HepG2 (cell line): Measurements from ENCODE around the gene DCUN1D3. TPM values are rescaled to one million over a fixed set of nuclear protein-coding genes. Genes with fewer than 3 reads are reported as not detected.

Experiments used
- ATAC-seq: fragments of 200-7000 bp; cut with Tn5 transposase; 3 replicates; pipeline ENCODE4 v1.9.1; 2020; ENCODE audit warnings: mild to moderate bottlenecking, moderate library complexity
- BruUV-seq: library from RNA; stranded (reverse); fragments of 400-500 nt; replicated peaks from 2 replicates; lab custom pipeline; 2021; lab: Mats Ljungman, UMichigan
- CTCF ChIA-PET: fragments of 300-600 bp; formaldehyde crosslinking; extraction: SDS; loops from one replicate; lab custom pipeline; 2021; ENCODE audit warnings: low total read pairs, inconsistent platforms, low intra/inter-chr PET ratio; lab: Yijun Ruan, JAX
- POLR2A ChIA-PET: fragments of 350-600 bp; sonication (Branson Sonifier 250); formaldehyde crosslinking; loops from one replicate; lab custom pipeline; 2020; ENCODE audit warnings: antibody characterized with exemption, inconsistent platforms; lab: Yijun Ruan, JAX
- DNase-seq: peaks from one replicate; pipeline ENCODE4 v3.0.0-alpha.2; 2015; ENCODE audit warnings: low spot score
- FAIRE-seq: peaks from 3 replicates; lab custom pipeline; 2011; peaks lifted over from hg19 to GRCh38; lab: Jason Lieb, UNC
- H2AFZ ChIP-seq: one replicate; pipeline ENCODE4 v1.6.1; 2011; ENCODE audit warnings: low read length, inconsistent platforms
- H3K27ac ChIP-seq: fragments of 300-600 bp; 3 replicates; pipeline ENCODE4 v1.8.0; 2011; ENCODE audit warnings: mixed run types, mild to moderate bottlenecking, mixed read lengths, low read length, inconsistent platforms; ENCODE audit not compliant: insufficient read depth; ENCODE audit errors: extremely low read length
- H3K27me3 ChIP-seq, 2 experiments: fragments of 200-600 bp in 1 of 2; 2 replicates in 1 of 2; 3 replicates in 1 of 2; pipeline versions ENCODE4 v1.6.0 to v1.8.0; 2011; ENCODE audit warnings: low read length in 2 of 2, mild to moderate bottlenecking in 2 of 2, moderate library complexity in 2 of 2, inconsistent platforms in 1 of 2; ENCODE audit not compliant: insufficient read depth in 2 of 2, control insufficient read depth in 1 of 2
- H3K36me3 ChIP-seq, 2 experiments: fragments of 200-600 bp in 1 of 2; replicated peaks in 1 of 2; 2 replicates in 1 of 2; 3 replicates in 1 of 2; pipeline versions ENCODE4 v1.5.1 to v1.8.0; 2011; ENCODE audit warnings: low read length in 2 of 2, inconsistent platforms in 1 of 2; ENCODE audit not compliant: insufficient read depth in 2 of 2, control insufficient read depth in 1 of 2
- H3K4me1 ChIP-seq: 2 replicates; pipeline ENCODE4 v1.5.1; 2012; ENCODE audit warnings: low read length, inconsistent platforms; ENCODE audit not compliant: insufficient read depth
- H3K4me2 ChIP-seq: 2 replicates; pipeline ENCODE4 v1.6.0; 2011; ENCODE audit warnings: low read depth, low read length, inconsistent platforms
- H3K4me3 ChIP-seq, 3 experiments: fragments of 200-600 bp in 1 of 3; sonication (generic), shearing (Covaris generic) in 1 of 3; replicated peaks in 1 of 3; 2 replicates each; pipeline ENCODE4 v1.5.1; 2011 to 2016; ENCODE audit warnings: low read length in 3 of 3, inconsistent platforms in 2 of 3, low read depth in 2 of 3, mild to moderate bottlenecking in 2 of 3, control low read depth in 1 of 3, mixed read lengths in 1 of 3; ENCODE audit not compliant: insufficient read depth in 1 of 3
- H3K79me2 ChIP-seq: one replicate; pipeline ENCODE4 v1.6.1; 2011; ENCODE audit warnings: low read length, inconsistent platforms; ENCODE audit not compliant: insufficient read depth
- H3K9ac ChIP-seq: 2 replicates; pipeline ENCODE4 v1.6.0; 2011; ENCODE audit warnings: mild to moderate bottlenecking, low read depth, low read length, inconsistent platforms; ENCODE audit not compliant: insufficient read depth
- H3K9me3 ChIP-seq: 2 replicates; pipeline ENCODE4 v1.5.1; 2012; ENCODE audit warnings: mild to moderate bottlenecking, low read length
- H4K20me1 ChIP-seq: 2 replicates; pipeline ENCODE4 v1.6.0; 2011; ENCODE audit warnings: inconsistent platforms, mild to moderate bottlenecking, low read length, moderate library complexity; ENCODE audit not compliant: insufficient read depth
- ATF4 ChIP-seq, 2 experiments: fragments of 450-650 bp in 1 of 2; sonication (generic) in 1 of 2; formaldehyde crosslinking; IDR thresholded peaks; 2 replicates each; pipeline versions ENCODE4 v1.5.0 to v1.8.0; 2020 to 2022; ENCODE audit warnings: mild to moderate bottlenecking in 1 of 2, missing genetic modification reagents in 1 of 2
- DPF2 ChIP-seq: sonication (generic); formaldehyde crosslinking; IDR thresholded peaks from 2 replicates; pipeline ENCODE4 v1.4.0; 2020; ENCODE audit warnings: mild to moderate bottlenecking, low read depth, missing genetic modification reagents, borderline replicate concordance
- DRAP1 ChIP-seq: IDR thresholded peaks from 2 replicates; pipeline ENCODE4 v1.6.1; 2016; ENCODE audit warnings: missing genetic modification reagents, missing compliant biosample characterization
- MAF1 ChIP-seq: sonication (generic); formaldehyde crosslinking; IDR thresholded peaks from 2 replicates; pipeline ENCODE4 v1.5.0; 2020; ENCODE audit warnings: missing genetic modification reagents, borderline replicate concordance
- RARA ChIP-seq: IDR thresholded peaks from 2 replicates; pipeline ENCODE4 v1.6.1; 2016; ENCODE audit warnings: missing genetic modification reagents, missing compliant biosample characterization
- RBM39 ChIP-seq: fragments of 200-400 bp; formaldehyde crosslinking; IDR thresholded peaks from one replicate; pipeline ENCODE4 v1.6.1; 2018; ENCODE audit warnings: antibody characterized with exemption, mild to moderate bottlenecking, low read depth, low read length; ENCODE audit not compliant: poor library complexity, severe bottlenecking
- SAFB2 ChIP-seq: sonication (generic); formaldehyde crosslinking; IDR thresholded peaks from 2 replicates; pipeline ENCODE4 v1.5.1; 2020; ENCODE audit warnings: missing genetic modification reagents, low read depth, mild to moderate bottlenecking, borderline replicate concordance
- TFE3 ChIP-seq: IDR thresholded peaks from 2 replicates; pipeline ENCODE4 v1.6.1; 2016
- TGIF2 ChIP-seq: IDR thresholded peaks from 2 replicates; pipeline ENCODE4 v1.6.1; 2016; ENCODE audit warnings: control low read depth, missing compliant biosample characterization
- YY1 ChIP-seq: IDR thresholded peaks from 2 replicates; pipeline ENCODE4 v1.6.1; 2011; ENCODE audit warnings: low read length, low read depth, moderate library complexity, mild to moderate bottlenecking; ENCODE audit not compliant: insufficient read depth, insufficient replicate concordance
- ZBTB8A ChIP-seq: sonication (generic); formaldehyde crosslinking; IDR thresholded peaks from 2 replicates; pipeline ENCODE4 v1.4.0; 2020; ENCODE audit warnings: mild to moderate bottlenecking, low read depth, missing genetic modification reagents, borderline replicate concordance
- ZGPAT ChIP-seq: IDR thresholded peaks from 2 replicates; pipeline ENCODE4 v1.6.1; 2016; ENCODE audit warnings: mild to moderate bottlenecking
- ZMYM2 ChIP-seq: sonication (generic); formaldehyde crosslinking; IDR thresholded peaks from 2 replicates; pipeline ENCODE4 v1.8.0; 2022; ENCODE audit warnings: mild to moderate bottlenecking, missing genetic modification reagents
- ZNF101 ChIP-seq: sonication (generic); formaldehyde crosslinking; IDR thresholded peaks from 2 replicates; pipeline ENCODE4 v1.4.0; 2020; ENCODE audit warnings: mild to moderate bottlenecking, low read depth, missing genetic modification reagents, borderline replicate concordance
- ZNF263 ChIP-seq: sonication (generic); formaldehyde crosslinking; IDR thresholded peaks from 2 replicates; pipeline ENCODE4 v1.4.0; 2020; ENCODE audit warnings: missing genetic modification reagents
- ZNF430 ChIP-seq: sonication (generic); formaldehyde crosslinking; IDR thresholded peaks from 2 replicates; pipeline ENCODE4 v1.9.0; 2021; ENCODE audit warnings: mild to moderate bottlenecking, missing genetic modification reagents
- ZNF441 ChIP-seq: sonication (generic); formaldehyde crosslinking; IDR thresholded peaks from 2 replicates; pipeline ENCODE4 v1.7.0; 2021; ENCODE audit warnings: missing genetic modification reagents, borderline replicate concordance
- ZNF460 ChIP-seq: sonication (generic); formaldehyde crosslinking; IDR thresholded peaks from 2 replicates; pipeline ENCODE4 v1.5.1; 2020; ENCODE audit warnings: missing genetic modification reagents, mild to moderate bottlenecking, borderline replicate concordance
- ZNF550 ChIP-seq: sonication (generic); formaldehyde crosslinking; IDR thresholded peaks from 2 replicates; pipeline ENCODE4 v1.4.0; 2020; ENCODE audit warnings: mild to moderate bottlenecking, missing genetic modification reagents, borderline replicate concordance
- ZNF607 ChIP-seq: sonication (generic); formaldehyde crosslinking; IDR thresholded peaks from 2 replicates; pipeline ENCODE4 v1.5.1; 2020; ENCODE audit warnings: missing genetic modification reagents, mild to moderate bottlenecking, borderline replicate concordance
- WGBS: methylation state at CpG from one replicate; pipeline ENCODE4 v1.1.6; 2017; ENCODE audit warnings: low lambda C conversion rate; 5-methylcytosine and 5-hydroxymethylcytosine counted together
- in situ Hi-C: cut with HindIII; loops from 2 replicates; pipeline ENCODE4 v1.10.0; 2017; ENCODE audit warnings: low pct_unique_long_range_greater_than_20kb; ENCODE audit not compliant: extremely low pct_ligation_motif_present
- intact Hi-C: fragments of 100-400 bp; cut with micrococcal nuclease; formaldehyde crosslinking; loops from one replicate; pipeline ENCODE4 v1.10.0; 2022; ENCODE audit not compliant: unreplicated experiment
- polyA plus RNA-seq, 8 experiments: library from polyadenylated mRNA; depleted of rRNA in 3 of 8; stranded (reverse) in 7 of 8; unstranded in 1 of 8; fragments of >200 nt; fragmentation: Illumina TruSeq in 4 of 8; extraction: Trizol in 4 of 8; gene quantifications; 2 replicates each; pipeline versions ENCODE4 v1.2.1 to v1.2.3, GENCODE V29; 2011 to 2016; ENCODE audit warnings: low read depth in 4 of 8, missing spikeins in 1 of 8, mixed read lengths in 1 of 8; ENCODE audit not compliant: insufficient read depth in 1 of 8
- total RNA-seq, 5 experiments: library from RNA; depleted of rRNA; stranded (reverse); fragments of >200 nt; fragmentation: Illumina TruSeq; extraction: Trizol; gene quantifications; 2 replicates each; pipeline ENCODE4 v1.2.3, GENCODE V29; 2016; ENCODE audit warnings: low read depth in 1 of 5

The DCUN1D3 gene
- total and polyA plus RNA-seq, 2 of the 13 experiments (the other 11 are each of a cell fraction or from before 2014, with no cell fraction given): 5.0 to 19.3 TPM

GRCh38 chr16:20878682-20879147, 21.4 kb downstream of the DCUN1D3 start:
- ChIA-PET CTCF (interaction anchor here (1.8 kb wide), 1 partner anchor 29 kb away, joined by 5 read pairs; no protein-coding TSS in a partner anchor), POLR2A (interaction anchor here (1.2 to 1.9 kb wide), 2 partner anchors 13 to 21 kb away, joined by 5 to 8 read pairs; partner anchors contain the start of genes DCUN1D3 and LYRM1)
- Histone ChIP-seq H2AFZ (no peak overlapping the region), H4K20me1 (peaks cover 22% of the 10 kb centered on the region), H3K4me1 (peaks cover 83% of the 10 kb centered on the region), H3K27me3 (no peaks in the 10 kb centered on the region), H3K27ac (peak overlapping the region; percentile 58), H3K9me3 (no peaks in the 10 kb centered on the region), H3K36me3 (no peaks in the 10 kb centered on the region), H3K79me2 (peaks cover 87% of the 10 kb centered on the region), H3K4me3 (peak overlapping the region in 2 of 3 experiments; percentile 27 to 36; a peak in 4 of 6 replicates), H3K9ac (peak overlapping the region; percentile 25), H3K4me2 (peak overlapping the region; percentile 69)
- peak; percentile 91 for ATAC-seq
- DNase-seq: peak; percentile 85
- BruUV-seq: no TSS peak
- peak; percentile 61 for FAIRE-seq
- intact Hi-C loops: loop anchor here (2.0 kb wide), 1 partner anchor 28 kb away; no protein-coding TSS in a partner anchor
- 5% methylated on average over 5 of the region's 5 CpGs for WGBS
- in situ Hi-C loops: no loop called here
- TF ChIP-seq SAFB2 (CRISPR knock-in tag): no peak
- TF ChIP-seq ZNF263 (CRISPR knock-in tag): no peak
- TF ChIP-seq YY1: no peak
- TF ChIP-seq RBM39: no peak
- TF ChIP-seq MAF1 (CRISPR knock-in tag): no peak
- TF ChIP-seq DRAP1 (CRISPR knock-in tag): no peak; the same call in 1 of the 2 replicates
- no peak for TF ChIP-seq ATF4 (CRISPR knock-in tag; IDR thresholded peaks at IDR 0.05)
- peak; percentile 65; the same call in 1 of the 2 replicates for TF ChIP-seq DPF2
- no peak for TF ChIP-seq ZNF430 (CRISPR knock-in tag)
- TF ChIP-seq ZGPAT (CRISPR knock-in tag): no peak
- TF ChIP-seq TGIF2 (CRISPR knock-in tag): peak; percentile 8; the same call in 1 of the 2 replicates
- 0 out of 2 replicates have a peak, but pooled peaks have one; percentile 48 for TF ChIP-seq ZBTB8A (CRISPR knock-in tag)
- no peak for TF ChIP-seq ZNF460 (CRISPR knock-in tag)
- peak; percentile 78 for TF ChIP-seq TFE3 (CRISPR knock-in tag)
- no peak for TF ChIP-seq ZMYM2
- 0 out of 2 replicates have a peak, but pooled peaks have one; percentile 80 for TF ChIP-seq ZNF441 (CRISPR knock-in tag)
- TF ChIP-seq ZNF607 (CRISPR knock-in tag): no peak
- no peak for TF ChIP-seq ZNF101
- TF ChIP-seq ZNF550 (CRISPR knock-in tag): no peak
- TF ChIP-seq RARA: peak; percentile 41; the same call in 1 of the 2 replicates
